SJSA1 (cell line): Measurements from ENCODE around the gene OLFML2A. TPM values are rescaled to one million over a fixed set of nuclear protein-coding genes. Genes with fewer than 3 reads are reported as not detected.
A peak's percentile ranks its signal among the peaks of the same experiment; 100 is the strongest.

ENCODE experiments used
- DNase-seq, 2 experiments: peaks; one replicate each; pipeline ENCODE4 v3.0.0-alpha.2; 2015 to 2020; ENCODE audit warnings: low spot score in 2 of 2, low read depth in 1 of 2
- H3K27ac ChIP-seq: fragments of 250-450 bp; sonication (Bioruptor Pico); 2 replicates; pipeline ENCODE4 v1.5.1; 2020; ENCODE audit warnings: mild to moderate bottlenecking, moderate library complexity
- H3K27me3 ChIP-seq: fragments of 250-450 bp; sonication (Bioruptor Pico); replicated peaks from 2 replicates; pipeline ENCODE4 v1.5.1; 2020; ENCODE audit warnings: mild to moderate bottlenecking, moderate library complexity
- H3K36me3 ChIP-seq: fragments of 250-450 bp; sonication (Bioruptor Pico); 2 replicates; pipeline ENCODE4 v1.5.1; 2020; ENCODE audit warnings: mild to moderate bottlenecking
- H3K4me1 ChIP-seq: fragments of 250-450 bp; sonication (Bioruptor Pico); replicated peaks from 2 replicates; pipeline ENCODE4 v1.6.1; 2021; ENCODE audit warnings: mild to moderate bottlenecking
- H3K4me3 ChIP-seq: fragments of 250-450 bp; sonication (Bioruptor Pico); 2 replicates; pipeline ENCODE4 v1.5.1; 2020; ENCODE audit warnings: mild to moderate bottlenecking
- H3K9me3 ChIP-seq: fragments of 250-450 bp; sonication (Bioruptor Pico); replicated peaks from 2 replicates; pipeline ENCODE4 v1.5.1; 2020; ENCODE audit warnings: mild to moderate bottlenecking
- total RNA-seq: library from RNA; depleted of rRNA; stranded (reverse); fragments of >200 nt; shearing (Covaris generic); gene quantifications from 2 replicates; pipeline ENCODE4 v1.2.3, GENCODE V29; 2014; rRNA removed

OLFML2A gene
- total RNA-seq, 1 experiment from 2014 or later, result 5.0 TPM

DNA sequence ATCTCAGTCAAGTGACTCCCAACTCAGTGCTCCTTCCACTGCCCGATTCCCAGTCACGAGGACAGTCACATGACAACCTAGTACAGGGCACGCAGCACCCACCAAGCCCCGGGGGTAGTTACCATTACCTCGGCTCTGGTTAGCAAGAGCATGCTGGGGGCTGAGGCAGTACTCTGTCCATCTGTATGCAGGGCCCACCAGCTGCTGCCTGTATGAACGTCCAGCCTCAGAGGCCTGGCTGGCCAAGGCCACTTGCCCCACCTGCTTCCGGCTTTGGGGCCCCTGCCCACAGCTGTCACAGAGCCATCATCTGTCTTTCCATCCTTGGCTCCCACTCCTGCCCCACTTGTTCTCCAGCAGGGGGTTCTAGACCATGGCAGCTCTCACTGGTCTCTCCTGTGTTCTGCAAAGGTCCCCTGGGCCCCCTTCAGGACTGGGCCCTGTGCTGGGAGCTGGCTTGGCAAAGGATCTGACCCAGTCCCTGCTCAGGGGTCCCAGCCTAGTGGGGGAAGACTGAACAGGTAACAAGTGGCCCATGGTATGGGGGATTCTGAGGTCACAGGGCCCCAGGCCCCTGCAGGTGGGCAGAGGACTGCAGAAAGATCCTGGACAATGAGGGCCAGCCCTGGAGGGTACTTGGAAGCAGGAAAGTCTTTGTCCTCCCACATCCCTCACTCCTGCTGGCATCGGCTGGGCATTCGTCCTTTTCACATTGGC is 81.6 kb downstream of the OLFML2A start:
- H3K4me3 ChIP-seq, result no peak overlapping the region
- no peak for DNase-seq
- peaks cover 58% of the 10 kb centered on the region for H3K36me3 ChIP-seq
- H3K27ac ChIP-seq, result no peak overlapping the region
- no peaks in the 10 kb centered on the region for H3K27me3 ChIP-seq
- no peaks in the 10 kb centered on the region for H3K9me3 ChIP-seq
- H3K4me1 ChIP-seq, result peaks cover 20% of the 10 kb centered on the region

DNA sequence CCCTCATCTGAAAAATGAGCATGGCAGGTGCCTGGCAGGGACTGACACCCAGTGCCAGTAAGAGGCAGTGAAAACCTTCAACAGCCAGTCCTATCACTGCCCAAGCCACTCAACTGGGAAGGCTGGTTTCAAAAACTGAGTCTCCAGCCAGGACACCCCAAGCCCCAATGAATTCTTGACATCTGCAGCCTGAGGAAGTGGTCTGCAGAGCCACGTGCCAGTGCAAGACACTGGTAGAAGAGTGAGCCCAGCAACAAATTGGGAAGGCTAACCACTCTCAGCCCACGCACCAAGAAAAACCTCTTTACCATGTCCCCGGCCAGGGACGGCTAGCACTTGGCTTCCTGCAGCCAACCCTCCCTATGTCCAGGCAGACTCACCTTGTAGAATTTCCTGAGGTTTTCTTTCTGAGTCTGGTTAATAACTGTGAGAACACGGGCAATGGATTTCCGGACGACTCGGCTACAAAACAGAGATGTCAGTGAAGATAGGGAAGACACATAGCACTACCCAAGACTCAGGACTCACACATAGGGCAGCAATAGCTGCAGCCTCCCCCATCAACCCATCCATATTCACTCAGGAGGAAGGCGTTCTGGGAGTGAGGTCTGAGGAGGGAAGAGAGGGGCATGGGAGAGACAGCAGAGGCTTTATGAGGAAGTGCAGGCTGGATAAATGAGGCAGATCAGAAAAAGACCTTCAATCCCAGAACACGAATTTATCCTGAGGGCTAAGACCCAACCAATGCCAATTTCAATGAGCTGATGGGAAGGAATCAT is 83.1 kb downstream of the OLFML2A start:
- Histone ChIP-seq H3K27ac (no peak overlapping the region), H3K27me3 (no peaks in the 10 kb centered on the region), H3K4me3 (peak overlapping the region; percentile 90), H3K9me3 (no peaks in the 10 kb centered on the region), H3K36me3 (peaks cover 58% of the 10 kb centered on the region), H3K4me1 (peaks cover 19% of the 10 kb centered on the region)
- no peak for DNase-seq

- H3K4me1 ChIP-seq, result peaks cover 19% of the 10 kb centered on the region
- DNase-seq, result no peak
- peak overlapping the region; percentile 90 for H3K4me3 ChIP-seq
- peaks cover 58% of the 10 kb centered on the region for H3K36me3 ChIP-seq
- H3K9me3 ChIP-seq, result no peaks in the 10 kb centered on the region
- H3K27ac ChIP-seq, result peak overlapping the region; percentile 91
- no peaks in the 10 kb centered on the region for H3K27me3 ChIP-seq
Measured at GRCh38 chr9:124860582-124861341, 83.8 kb downstream of the OLFML2A start.

DNA sequence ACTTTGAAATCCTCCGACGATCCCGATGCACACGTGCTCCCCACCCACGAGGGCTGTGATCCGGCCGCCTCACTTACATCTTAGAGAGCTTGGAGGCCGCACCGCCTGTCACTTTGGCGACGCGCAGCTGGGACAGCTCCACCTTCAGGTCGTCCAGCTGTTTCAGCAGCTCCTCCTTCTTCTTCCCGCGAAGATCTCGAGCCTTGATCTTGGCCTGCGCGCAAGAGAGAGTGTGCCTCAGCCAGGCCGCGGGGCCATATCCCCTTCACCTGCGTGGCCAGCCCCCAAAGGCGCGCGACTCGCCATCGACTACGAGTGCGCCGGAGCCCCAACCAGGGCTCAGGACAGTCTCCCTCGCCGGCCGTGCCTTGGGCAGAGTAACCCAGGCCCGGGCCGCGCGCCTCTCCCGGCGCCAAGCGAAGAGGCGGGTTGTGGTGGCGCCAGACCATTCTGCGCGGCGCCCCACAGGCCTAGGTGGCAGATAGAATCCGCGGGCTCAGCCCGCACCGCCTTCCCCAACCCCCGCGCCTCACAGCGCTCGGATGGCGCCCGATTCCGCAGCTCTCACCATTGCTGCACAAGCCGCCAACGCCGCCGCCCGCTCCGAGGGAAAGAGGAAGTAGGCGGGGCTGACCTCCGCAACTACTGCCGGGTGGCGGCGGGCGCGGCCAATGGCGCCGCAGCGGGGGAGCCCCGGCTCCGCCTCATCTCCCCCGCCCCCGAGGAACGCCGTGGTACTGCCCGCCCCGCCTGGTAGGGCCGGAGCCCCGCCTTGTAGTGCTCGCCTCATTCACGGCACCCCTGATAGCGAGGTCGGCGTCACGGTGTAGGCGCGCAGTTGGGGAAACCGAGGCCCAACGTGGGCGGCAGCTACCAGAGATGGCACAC is 84.7 kb downstream of the OLFML2A start, which contains the start of the genes ARPC5L and RPL35:
ARPC5L (plus strand) TSS at position 789 of the 888 bp plus-strand sequence. CDS start 7,161 bp downstream, outside the sequence.
RPL35 (minus strand) TSS at position 616 of the 888 bp plus-strand sequence; CDS start at position 571, 45 bp downstream.
- Histone ChIP-seq H3K27me3 (no peaks in the 10 kb centered on the region), H3K4me3 (peak within 1 kb of the TSS; percentile 90), H3K9me3 (no peaks in the 10 kb centered on the region), H3K4me1 (peaks cover 19% of the 10 kb centered on the region), H3K36me3 (peaks cover 52% of the 10 kb centered on the region), H3K27ac (peak within 1 kb of the TSS; percentile 91)
- peak; percentile 92 for DNase-seq

GRCh38 chr9:124863371-124863871 is 86.5 kb downstream of the OLFML2A start:
- Histone ChIP-seq H3K27ac (no peak overlapping the region), H3K36me3 (peaks cover 34% of the 10 kb centered on the region), H3K4me1 (peaks cover 26% of the 10 kb centered on the region), H3K4me3 (no peak overlapping the region), H3K27me3 (no peaks in the 10 kb centered on the region), H3K9me3 (no peaks in the 10 kb centered on the region)
- DNase-seq, result no peak

Other genes starting within 250 kb of the OLFML2A start
- gene NR6A1, start 5.8 kb upstream of the OLFML2A start, total RNA-seq, result 0.88 and 1.0 TPM in 2 replicates
- gene WDR38, start 76.3 kb downstream of the OLFML2A start, total RNA-seq, result not detected in 2 replicates
- gene RPL35, start 84.8 kb downstream of the OLFML2A start, total RNA-seq, result 1,575 and 1,653 TPM in 2 replicates
- 31.5 and 41.3 TPM in 2 replicates for gene ARPC5L, start 85.0 kb downstream of the OLFML2A start, total RNA-seq
- 7.6 and 8.5 TPM in 2 replicates for gene GOLGA1, start 163.9 kb downstream of the OLFML2A start, total RNA-seq